Activated naive CD4-positive, alpha-beta T cell treated with anti-CD3 and anti-CD28 coated beads, Interleukin-2, amount 50 U/mL, for 72 hours (primary cell): ENCODE results near the gene TRIM67. TPM values are rescaled to one million over a fixed set of nuclear protein-coding genes. Genes with fewer than 3 reads are reported as not detected.
"Not testable (repeated sequence)": the region's sequence is repeated elsewhere in the genome, so short reads cannot be mapped to it uniquely, and the experiment has no call there.

Experiments
- ATAC-seq, 2 donors: fragments of 150-1000 bp; cut with Tn5 transposase; 2 replicates each; pipeline ENCODE4 v1.10.0; 2021; ENCODE audit warnings: mild to moderate bottlenecking in 2 of 2, moderate library complexity in 2 of 2
- DNase-seq, 2 donors: peaks; one replicate each; pipeline ENCODE4 v3.0.0; 2021 to 2022; ENCODE audit warnings: low spot score in 2 of 2
- H3K27ac Mint-ChIP-seq, 2 donors: one replicate each; pipeline ENCODE4 v1.8.0; 2022; ENCODE audit warnings: mild to moderate bottlenecking in 2 of 2, mixed read lengths in 2 of 2
- H3K36me3 Mint-ChIP-seq, 2 donors: one replicate each; pipeline ENCODE4 v1.8.0; 2022; ENCODE audit warnings: mixed read lengths in 2 of 2
- H3K9me3 Mint-ChIP-seq, 2 donors: one replicate each; pipeline ENCODE4 v1.8.0; 2022; ENCODE audit warnings: mixed read lengths in 2 of 2
- total RNA-seq, 2 donors: library from RNA; stranded (reverse); gene quantifications; one replicate each; pipeline ENCODE4 v1.2.3, GENCODE V29; 2022

The TRIM67 gene
- total RNA-seq, 2 donors from 2014 or later = 0.02 TPM; not detected in 1

GRCh38 chr1:231208980-231209379 is 47.1 kb downstream of the TRIM67 start:
- H3K9me3 Mint-ChIP-seq = no peaks in the 10 kb centered on the region
- no peak for ATAC-seq
- H3K36me3 Mint-ChIP-seq = no peaks in the 10 kb centered on the region
- no peak for DNase-seq
- no peak overlapping the region for H3K27ac Mint-ChIP-seq

DNA sequence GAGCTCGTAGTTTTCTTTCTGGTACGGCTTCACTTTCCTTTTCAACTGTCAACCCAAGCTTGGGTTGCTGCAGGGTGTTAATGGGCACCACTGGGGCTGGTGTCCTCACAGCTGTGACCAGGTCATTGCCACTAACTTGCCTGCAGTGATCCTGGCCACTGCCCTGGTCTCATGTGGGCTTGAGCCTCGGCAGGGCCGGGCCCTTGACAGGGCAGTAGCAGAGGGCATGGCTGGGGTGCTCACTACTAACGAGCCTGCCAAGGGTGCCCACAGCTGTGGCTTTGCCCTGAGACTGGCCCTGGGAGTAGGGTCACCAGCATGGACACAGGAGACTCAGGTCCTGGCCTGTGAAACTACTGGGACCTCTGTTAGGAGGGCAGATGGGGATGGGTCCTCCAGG is 47.7 kb downstream of the TRIM67 start:
- DNase-seq = no peak
- H3K27ac Mint-ChIP-seq = no peak overlapping the region
- no peaks in the 10 kb centered on the region for H3K9me3 Mint-ChIP-seq
- no peak for ATAC-seq
- H3K36me3 Mint-ChIP-seq = no peaks in the 10 kb centered on the region

DNA sequence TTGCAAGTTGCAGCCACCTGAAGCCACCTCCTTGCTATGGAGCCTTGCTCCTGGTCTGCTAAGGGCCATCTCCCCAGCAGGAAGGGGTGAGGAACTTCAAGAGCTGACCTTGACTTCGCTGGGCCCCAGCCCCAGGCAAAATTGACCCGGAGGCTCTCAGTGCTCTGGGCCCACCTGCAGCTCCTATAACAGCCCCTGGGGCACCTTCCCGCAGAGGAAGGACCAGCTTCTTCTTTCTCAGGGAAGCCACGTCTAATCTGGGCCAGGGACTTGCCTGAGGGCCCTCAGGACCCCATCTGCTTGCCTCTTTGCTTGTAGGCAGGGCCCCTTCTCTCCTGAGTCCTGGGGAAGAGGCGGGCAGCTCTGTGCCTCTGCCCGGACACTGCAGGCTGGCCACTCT is 48.3 kb downstream of the TRIM67 start:
- ATAC-seq (no peak), DNase-seq (no peak)
- H3K9me3 Mint-ChIP-seq = no peaks in the 10 kb centered on the region
- H3K27ac Mint-ChIP-seq = no peak overlapping the region
- H3K36me3 Mint-ChIP-seq = no peaks in the 10 kb centered on the region

GRCh38 chr1:231211005-231211857 is 49.4 kb downstream of the TRIM67 start:
- no peaks in the 10 kb centered on the region for H3K9me3 Mint-ChIP-seq
- ATAC-seq = peak; percentile 92 to 93
- DNase-seq = peak; percentile 92 to 96
- no peaks in the 10 kb centered on the region for H3K36me3 Mint-ChIP-seq
- H3K27ac Mint-ChIP-seq = peak overlapping the region in 1 of 2 donors; percentile 20

- peak overlapping the region in 1 of 2 donors; percentile 20 for H3K27ac Mint-ChIP-seq
- H3K36me3 Mint-ChIP-seq, ATAC-seq, DNase-seq, H3K9me3 Mint-ChIP-seq: not testable (repeated sequence)
Measured at GRCh38 chr1:231212301-231212700, 50.4 kb downstream of the TRIM67 start.

DNA sequence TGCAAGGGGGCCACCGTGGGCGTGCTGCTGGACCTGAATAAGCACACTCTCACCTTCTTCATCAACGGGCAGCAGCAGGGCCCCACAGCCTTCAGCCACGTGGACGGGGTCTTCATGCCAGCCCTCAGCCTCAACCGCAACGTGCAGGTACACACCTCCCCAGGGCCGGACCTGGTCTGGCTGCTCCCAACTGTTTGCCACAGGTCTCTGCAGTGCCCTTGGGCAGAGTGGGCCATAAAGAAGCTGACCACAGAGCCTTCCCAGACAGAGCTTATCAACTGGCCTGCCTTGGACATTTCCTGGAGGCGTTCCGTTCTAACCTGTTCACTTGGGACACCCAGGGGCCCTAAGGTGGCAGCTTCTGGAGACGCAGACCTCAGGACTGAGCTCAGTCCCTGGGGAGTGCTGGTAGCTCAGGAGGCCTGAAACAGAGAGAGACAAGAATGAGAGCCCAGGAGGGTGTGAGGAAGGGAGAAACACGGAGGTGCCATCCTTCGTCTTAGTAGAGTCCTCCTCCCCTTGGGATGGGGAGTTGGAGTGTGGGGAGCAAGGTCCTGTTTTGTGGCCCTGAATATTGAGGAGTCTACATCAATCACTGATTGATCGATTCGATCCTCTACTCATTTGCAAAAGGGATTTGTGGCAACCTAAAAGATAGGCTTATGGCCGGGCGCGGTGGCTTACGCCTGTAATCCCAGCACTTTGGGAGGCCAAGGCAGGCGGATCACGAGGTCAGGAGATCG is 52.1 kb downstream of the TRIM67 start:
- DNase-seq (no peak), ATAC-seq (no peak)
- H3K27ac Mint-ChIP-seq = no peak overlapping the region

DNA sequence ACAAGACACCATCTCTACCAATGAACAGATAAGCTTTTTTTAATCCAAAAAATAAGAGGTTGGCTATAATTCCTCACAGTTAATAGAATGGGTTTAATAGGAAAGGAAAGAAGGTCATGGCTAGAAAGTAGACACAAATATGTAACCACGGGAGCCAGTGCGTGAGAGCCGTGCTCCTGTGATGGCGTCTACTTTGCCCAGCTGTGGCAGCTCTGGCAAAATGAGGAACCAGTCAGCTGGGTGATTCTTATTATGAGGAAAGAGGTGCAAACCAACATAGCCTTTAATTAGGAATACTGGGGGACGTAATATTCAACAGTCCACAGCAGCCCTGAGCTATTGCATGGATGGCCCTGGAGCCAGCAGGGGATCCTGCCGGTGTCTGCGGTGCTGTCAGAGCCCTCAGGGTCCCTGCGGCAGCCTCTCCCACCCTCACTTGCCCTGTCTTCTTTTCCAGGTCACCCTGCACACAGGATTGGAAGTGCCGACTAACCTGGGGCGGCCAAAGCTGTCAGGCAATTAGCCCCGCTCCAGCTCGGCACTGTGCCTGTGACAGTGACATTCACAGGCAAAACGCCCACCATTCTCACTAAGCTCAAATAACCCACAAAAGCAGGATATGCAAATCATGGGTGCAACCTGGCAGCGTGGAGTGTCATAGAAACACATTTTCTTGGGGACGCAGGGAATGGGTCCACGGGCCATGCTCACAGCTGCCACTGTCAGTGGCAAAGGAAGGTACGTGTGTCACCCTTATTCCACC is 53.2 kb downstream of the TRIM67 start:
- H3K9me3 Mint-ChIP-seq = no peaks in the 10 kb centered on the region
- no peak overlapping the region for H3K27ac Mint-ChIP-seq
- H3K36me3 Mint-ChIP-seq = no peaks in the 10 kb centered on the region
- no peak for ATAC-seq
- DNase-seq = no peak

More for the DNA sequence above, 52.1 kb downstream of the TRIM67 start:
- Mint-ChIP-seq H3K36me3 (no peaks in the 10 kb centered on the region), H3K9me3 (no peaks in the 10 kb centered on the region)

- Mint-ChIP-seq H3K36me3 (no peaks in the 10 kb centered on the region), H3K27ac (no peak overlapping the region)
- DNase-seq = no peak
Measured at GRCh38 chr1:231215681-231216385, 54.0 kb downstream of the TRIM67 start.

DNA sequence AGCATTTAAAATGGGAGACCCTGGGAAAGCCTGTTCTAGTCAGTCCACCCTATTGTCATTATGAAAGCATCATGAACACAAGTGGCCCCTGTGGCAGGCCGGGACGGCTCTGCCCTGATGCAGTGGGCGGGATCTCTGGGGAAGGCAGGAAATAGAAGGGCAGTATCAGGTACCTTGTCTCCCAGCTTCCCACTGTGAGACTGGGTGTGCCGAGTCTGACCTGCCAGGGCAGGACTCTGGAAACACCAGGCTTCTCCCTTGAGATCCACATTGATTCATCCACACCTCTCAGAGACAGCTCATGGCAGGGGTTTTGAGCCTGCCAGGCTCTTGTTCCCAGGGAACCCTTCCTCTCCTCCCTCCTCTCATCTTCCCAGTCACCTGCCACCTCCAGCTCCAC is 54.6 kb downstream of the TRIM67 start:
- Mint-ChIP-seq H3K36me3 (no peaks in the 10 kb centered on the region), H3K27ac (no peak overlapping the region), H3K9me3 (no peaks in the 10 kb centered on the region)
- DNase-seq (no peak), ATAC-seq (no peak)

More at GRCh38 chr1:231215681-231216385, 54.0 kb downstream of the TRIM67 start:
- no peaks in the 10 kb centered on the region for H3K9me3 Mint-ChIP-seq
- ATAC-seq = no peak

DNA sequence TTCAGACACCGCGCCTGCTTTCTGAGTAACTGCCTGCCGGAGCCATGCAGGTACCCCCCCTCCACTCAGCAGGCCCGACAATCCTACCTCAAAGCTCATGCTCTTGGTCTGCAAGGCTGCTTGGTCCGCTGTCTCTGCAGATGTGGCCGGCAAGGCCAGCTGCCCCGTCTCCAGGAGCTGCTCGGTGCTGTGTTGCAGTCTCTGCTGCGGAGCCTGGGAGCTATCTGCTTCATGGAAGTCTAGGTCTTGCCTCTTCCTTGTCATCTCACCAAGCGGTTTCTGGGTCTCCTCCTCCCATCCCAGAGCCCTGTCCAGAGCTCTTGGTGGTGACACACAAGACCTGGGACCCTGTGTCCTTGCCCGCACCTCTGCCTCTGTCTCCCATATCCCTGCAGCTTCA is 55.2 kb downstream of the TRIM67 start:
- no peak for DNase-seq
- Mint-ChIP-seq H3K9me3 (no peaks in the 10 kb centered on the region), H3K27ac (no peak overlapping the region), H3K36me3 (no peaks in the 10 kb centered on the region)
- no peak for ATAC-seq

DNA sequence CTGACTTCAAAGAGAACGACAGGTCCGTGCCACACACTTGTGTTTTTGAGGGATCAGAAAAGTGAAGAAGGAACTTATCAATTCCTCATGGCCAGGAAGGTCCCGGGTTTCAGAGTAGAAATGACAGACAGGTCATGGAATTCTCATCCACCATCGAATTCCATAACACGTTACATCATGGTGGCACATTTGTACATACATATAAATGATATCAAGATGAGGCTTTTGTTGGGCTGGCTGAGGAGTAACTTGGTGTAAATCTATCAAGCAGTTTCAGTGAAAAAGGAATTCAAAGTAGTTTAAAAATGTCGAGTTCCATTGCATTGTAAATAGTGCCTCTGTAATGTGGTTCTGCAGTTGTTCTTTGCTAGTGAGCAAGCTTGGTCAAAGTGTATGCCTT is 56.2 kb downstream of the TRIM67 start:
- DNase-seq = no peak
- no peak for ATAC-seq
- Mint-ChIP-seq H3K36me3 (no peaks in the 10 kb centered on the region), H3K27ac (no peak overlapping the region), H3K9me3 (no peaks in the 10 kb centered on the region)

- ATAC-seq (no peak), DNase-seq (no peak)
- no peaks in the 10 kb centered on the region for H3K36me3 Mint-ChIP-seq
- H3K9me3 Mint-ChIP-seq = no peaks in the 10 kb centered on the region
- peak overlapping the region in 1 of 2 donors; percentile 52 for H3K27ac Mint-ChIP-seq
Measured at GRCh38 chr1:231219422-231220401, 57.9 kb downstream of the TRIM67 start.

DNA sequence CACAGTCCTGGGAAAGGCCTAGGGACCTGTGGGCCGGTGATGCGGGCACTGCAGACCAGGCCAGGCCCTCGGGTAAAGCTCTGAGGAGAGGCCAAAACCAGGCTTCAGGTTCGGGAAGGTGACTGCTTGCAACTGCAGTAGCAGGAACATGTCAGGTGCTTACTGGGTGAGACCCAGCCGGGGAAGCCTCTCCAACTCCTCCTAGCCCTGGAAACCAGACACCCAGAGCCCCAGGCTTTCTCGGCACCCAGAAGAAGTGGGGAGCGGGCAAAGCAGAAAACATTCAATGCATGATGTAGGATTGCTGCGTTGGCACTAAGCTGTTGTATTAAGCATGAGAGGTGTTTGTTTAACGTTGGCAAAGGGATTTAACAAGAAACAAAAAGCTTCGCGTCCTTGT is 58.9 kb downstream of the TRIM67 start:
- no peak for ATAC-seq
- H3K36me3 Mint-ChIP-seq = peaks cover 0 to 5% of the 10 kb centered on the region in 2 donors
- no peak for DNase-seq
- no peak overlapping the region for H3K27ac Mint-ChIP-seq
- no peaks in the 10 kb centered on the region for H3K9me3 Mint-ChIP-seq

GRCh38 chr1:231226156-231226555 is 64.3 kb downstream of the TRIM67 start:
- Mint-ChIP-seq H3K9me3 (no peaks in the 10 kb centered on the region), H3K27ac (peak overlapping the region in 1 of 2 donors; percentile 16), H3K36me3 (peaks cover 16 to 20% of the 10 kb centered on the region in 2 donors)
- DNase-seq = no peak
- no peak for ATAC-seq

- H3K27ac Mint-ChIP-seq = peak overlapping the region in 1 of 2 donors; percentile 9
- DNase-seq = no peak
- no peaks in the 10 kb centered on the region for H3K9me3 Mint-ChIP-seq
- no peak for ATAC-seq
- peaks cover 13 to 23% of the 10 kb centered on the region in 2 donors for H3K36me3 Mint-ChIP-seq
Measured at GRCh38 chr1:231231511-231231910, 69.7 kb downstream of the TRIM67 start.
